ENCODE results near the gene C11orf52. TPM values are rescaled to one million over a fixed set of nuclear protein-coding genes. Genes with fewer than 3 reads are reported as not detected.

The C11orf52 gene
- total and polyA plus RNA-seq, 2 of the 13 experiments (the other 11 are each of a cell fraction or from before 2014, with no cell fraction given): 7.4 to 11.0 TPM

DNA sequence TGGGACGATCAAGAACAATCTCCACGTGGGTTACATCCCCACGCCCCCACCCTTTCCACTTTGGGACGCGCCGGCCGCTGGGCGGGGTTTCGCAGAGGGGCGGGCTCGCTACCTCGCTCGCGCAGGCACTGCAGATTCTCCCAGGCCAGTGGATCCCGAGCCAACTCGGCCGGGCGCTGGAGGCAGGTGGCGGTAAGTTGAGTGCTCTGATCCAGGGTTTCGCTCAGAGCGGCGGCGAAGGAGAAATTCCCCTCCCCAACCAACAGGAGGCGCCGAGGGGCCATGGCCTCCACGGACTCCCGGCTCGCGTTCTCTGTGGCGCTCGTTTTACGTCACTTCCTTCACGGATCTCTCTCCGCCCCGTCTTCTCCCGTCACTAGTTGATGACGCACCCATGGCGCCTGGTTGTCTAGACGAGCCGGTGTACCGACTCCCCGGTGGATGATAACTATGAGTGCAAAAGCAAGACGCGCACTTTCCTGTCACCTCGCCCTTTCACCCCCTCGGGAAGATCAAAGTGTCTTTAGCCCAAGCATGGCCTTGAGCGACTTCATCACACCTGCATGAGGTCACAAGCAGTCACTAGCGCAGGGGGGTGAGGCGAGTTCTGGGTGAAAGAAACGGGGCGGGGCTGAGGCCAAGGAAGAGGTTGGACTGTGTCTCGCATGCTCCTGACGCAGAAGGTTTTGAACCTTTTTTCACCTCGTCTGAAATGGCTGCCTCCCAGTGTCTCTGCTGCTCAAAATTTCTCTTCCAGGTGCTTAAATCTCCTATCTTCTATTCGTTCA lies 39.7 kb upstream of the C11orf52 start, which contains the start of the genes CFAP68 and FDXACB1 (continued):
- TF ChIP-seq ZNF407 (CRISPR knock-in tag; IDR thresholded peaks at IDR 0.05; ENCODE audit: not compliant biosample characterization) (no peak), SALL2 (CRISPR knock-in tag; IDR thresholded peaks at IDR 0.05) (peak; percentile 74; the same call in 1 of the 2 replicates), ZNF788 (CRISPR knock-in tag; IDR thresholded peaks at IDR 0.05; ENCODE audit: borderline replicate concordance) (peak; percentile 94; the same call in 1 of the 2 replicates), ZNF781 (CRISPR knock-in tag; IDR thresholded peaks at IDR 0.05; ENCODE audit: borderline replicate concordance, not compliant biosample characterization) (peak; percentile 80), EZH2 (conservative IDR thresholded peaks at IDR 0.05; ENCODE audit: low read depth, low read length) (no peak), ZNF839 (CRISPR knock-in tag; IDR thresholded peaks at IDR 0.05; ENCODE audit: borderline replicate concordance) (0 out of 2 replicates have a peak, but pooled peaks have one; percentile 26), GTF2F1 (IDR thresholded peaks at IDR 0.05; ENCODE audit: low read length) (no peak), SP2 (CRISPR knock-in tag; IDR thresholded peaks at IDR 0.05) (peak; percentile 57), PRDM15 (CRISPR knock-in tag; IDR thresholded peaks at IDR 0.05) (peak; percentile 68), MED8 (CRISPR knock-in tag; IDR thresholded peaks at IDR 0.05; ENCODE audit: insufficient replicate concordance) (peak; percentile 70), CEBPB (IDR thresholded peaks at IDR 0.05; ENCODE audit: borderline replicate concordance, low read depth, low read length) (no peak), HNRNPH1 (optimal IDR thresholded peaks at IDR 0.05; ENCODE audit: low read depth, low read length) (no peak)
- TF ChIP-seq, protein P1, sequence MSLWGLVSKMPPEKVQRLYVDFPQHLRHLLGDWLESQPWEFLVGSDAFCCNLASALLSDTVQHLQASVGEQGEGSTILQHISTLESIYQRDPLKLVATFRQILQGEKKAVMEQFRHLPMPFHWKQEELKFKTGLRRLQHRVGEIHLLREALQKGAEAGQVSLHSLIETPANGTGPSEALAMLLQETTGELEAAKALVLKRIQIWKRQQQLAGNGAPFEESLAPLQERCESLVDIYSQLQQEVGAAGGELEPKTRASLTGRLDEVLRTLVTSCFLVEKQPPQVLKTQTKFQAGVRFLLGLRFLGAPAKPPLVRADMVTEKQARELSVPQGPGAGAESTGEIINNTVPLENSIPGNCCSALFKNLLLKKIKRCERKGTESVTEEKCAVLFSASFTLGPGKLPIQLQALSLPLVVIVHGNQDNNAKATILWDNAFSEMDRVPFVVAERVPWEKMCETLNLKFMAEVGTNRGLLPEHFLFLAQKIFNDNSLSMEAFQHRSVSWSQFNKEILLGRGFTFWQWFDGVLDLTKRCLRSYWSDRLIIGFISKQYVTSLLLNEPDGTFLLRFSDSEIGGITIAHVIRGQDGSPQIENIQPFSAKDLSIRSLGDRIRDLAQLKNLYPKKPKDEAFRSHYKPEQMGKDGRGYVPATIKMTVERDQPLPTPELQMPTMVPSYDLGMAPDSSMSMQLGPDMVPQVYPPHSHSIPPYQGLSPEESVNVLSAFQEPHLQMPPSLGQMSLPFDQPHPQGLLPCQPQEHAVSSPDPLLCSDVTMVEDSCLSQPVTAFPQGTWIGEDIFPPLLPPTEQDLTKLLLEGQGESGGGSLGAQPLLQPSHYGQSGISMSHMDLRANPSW (CRISPR knock-in tag; IDR thresholded peaks at IDR 0.05; ENCODE audit: borderline replicate concordance): peak; percentile 51; the same call in 1 of the 2 replicates
